MCF 10A (cell line): ENCODE measurements around the gene IFNW1. TPM values are rescaled to one million over a fixed set of nuclear protein-coding genes. Genes with fewer than 3 reads are reported as not detected.
"Not testable (repeated sequence)": the region's sequence is repeated elsewhere in the genome, so short reads cannot be mapped to it uniquely, and the experiment has no call there.

ENCODE experiments used
- BruUV-seq: library from RNA; stranded (reverse); fragments of 400-500 nt; replicated peaks from 2 replicates; lab custom pipeline; 2021; lab: Mats Ljungman, UMichigan
- CTCF ChIA-PET: fragments of 300-600 bp; sonication (Branson Sonifier 250); formaldehyde crosslinking; extraction: SDS; loops from one replicate; lab custom pipeline; 2021; ENCODE audit warnings: antibody characterized with exemption, inconsistent platforms; lab: Yijun Ruan, JAX
- POLR2A ChIA-PET: fragments of 300-600, 350-650 bp; sonication (Branson Sonifier 250); formaldehyde crosslinking; extraction: SDS; loops from one replicate; lab custom pipeline; 2020; ENCODE audit warnings: antibody characterized with exemption, inconsistent platforms; lab: Yijun Ruan, JAX
- DNase-seq: peaks from one replicate; pipeline ENCODE4 v3.0.0-alpha.2; 2018; ENCODE audit not compliant: unreplicated experiment
- H3K27ac Mint-ChIP-seq: one replicate; pipeline ENCODE4 v1.8.0; 2022; ENCODE audit warnings: mild to moderate bottlenecking, low read depth, mixed read lengths; ENCODE audit not compliant: unreplicated experiment
- H3K27me3 Mint-ChIP-seq: one replicate; pipeline ENCODE4 v1.8.0; 2022; ENCODE audit warnings: mixed read lengths; ENCODE audit not compliant: insufficient read depth, unreplicated experiment
- H3K36me3 Mint-ChIP-seq: one replicate; pipeline ENCODE4 v1.8.0; 2022; ENCODE audit warnings: mild to moderate bottlenecking, moderate library complexity, mixed read lengths; ENCODE audit not compliant: insufficient read depth, unreplicated experiment
- H3K4me1 Mint-ChIP-seq: one replicate; pipeline ENCODE4 v1.8.0; 2022; ENCODE audit warnings: mixed read lengths; ENCODE audit not compliant: insufficient read depth, unreplicated experiment
- H3K4me3 Mint-ChIP-seq: one replicate; pipeline ENCODE4 v1.8.0; 2022; ENCODE audit warnings: mild to moderate bottlenecking, moderate library complexity, mixed read lengths; ENCODE audit not compliant: unreplicated experiment
- H3K9me3 Mint-ChIP-seq: one replicate; pipeline ENCODE4 v1.8.0; 2022; ENCODE audit warnings: mixed read lengths; ENCODE audit not compliant: unreplicated experiment
- CTCF ChIP-seq: fragments of 200-600 bp; IDR thresholded peaks from one replicate; pipeline ENCODE4 v1.8.0; 2022; ENCODE audit warnings: antibody characterized with exemption, mild to moderate bottlenecking; ENCODE audit not compliant: unreplicated experiment
- intact Hi-C: fragments of 100-400 bp; cut with micrococcal nuclease; formaldehyde crosslinking; loops from 2 replicates; pipeline ENCODE4 v1.14.1; 2022
- total RNA-seq: library from RNA; stranded (reverse); gene quantifications from 2 replicates; pipeline ENCODE4 v1.2.3, GENCODE V29; 2022

The IFNW1 gene
- total RNA-seq, 1 experiment from 2014 or later = not detected

GRCh38 chr9:21137020-21137419 lies 4.6 kb downstream of the IFNW1 start:
- H3K27me3 Mint-ChIP-seq = peaks cover 30% of the 10 kb centered on the region
- DNase-seq = no peak
- no peak overlapping the region for H3K27ac Mint-ChIP-seq
- no peak for TF ChIP-seq CTCF
- intact Hi-C loops = no loop called here
- no peaks in the 10 kb centered on the region for H3K9me3 Mint-ChIP-seq
- no peaks in the 10 kb centered on the region for H3K4me1 Mint-ChIP-seq
- ChIA-PET CTCF (no interaction called here), POLR2A (no interaction called here)
- no peak overlapping the region for H3K4me3 Mint-ChIP-seq
- no TSS peak for BruUV-seq
- H3K36me3 Mint-ChIP-seq = no peaks in the 10 kb centered on the region

GRCh38 chr9:21135736-21136135 lies 5.9 kb downstream of the IFNW1 start:
- Mint-ChIP-seq H3K9me3 (no peaks in the 10 kb centered on the region), H3K4me1 (no peaks in the 10 kb centered on the region), H3K27ac (no peak overlapping the region), H3K36me3 (no peaks in the 10 kb centered on the region), H3K4me3 (no peak overlapping the region), H3K27me3 (peaks cover 30% of the 10 kb centered on the region)
- CTCF ChIA-PET = no interaction called here
- no TSS peak for BruUV-seq
- TF ChIP-seq CTCF = no peak
- DNase-seq = no peak
- POLR2A ChIA-PET = no interaction called here
- intact Hi-C loops = no loop called here

- intact Hi-C loops, H3K4me1 Mint-ChIP-seq, POLR2A ChIA-PET, BruUV-seq, DNase-seq, H3K4me3 Mint-ChIP-seq, H3K36me3 Mint-ChIP-seq, CTCF ChIA-PET, H3K9me3 Mint-ChIP-seq, H3K27ac Mint-ChIP-seq: not testable (repeated sequence)
- H3K27me3 Mint-ChIP-seq = peaks cover 11% of the 10 kb centered on the region
These were observed 13.4 kb downstream of the IFNW1 start for GRCh38 chr9:21128186-21128585.

GRCh38 chr9:21121595-21122251 lies 19.9 kb downstream of the IFNW1 start:
- H3K9me3 Mint-ChIP-seq = no peaks in the 10 kb centered on the region
- TF ChIP-seq CTCF = no peak
- no TSS peak for BruUV-seq
- CTCF ChIA-PET = no interaction called here
- H3K4me1 Mint-ChIP-seq = no peaks in the 10 kb centered on the region
- H3K36me3 Mint-ChIP-seq = no peaks in the 10 kb centered on the region
- intact Hi-C loops = no loop called here
- no peak overlapping the region for H3K27ac Mint-ChIP-seq
- H3K27me3 Mint-ChIP-seq = peaks cover 30% of the 10 kb centered on the region
- POLR2A ChIA-PET = no interaction called here
- no peak overlapping the region for H3K4me3 Mint-ChIP-seq
- no peak for DNase-seq

- Mint-ChIP-seq H3K4me3 (no peak overlapping the region), H3K4me1 (no peaks in the 10 kb centered on the region), H3K9me3 (no peaks in the 10 kb centered on the region), H3K27ac (no peak overlapping the region), H3K27me3 (peaks cover 36% of the 10 kb centered on the region), H3K36me3 (no peaks in the 10 kb centered on the region)
- DNase-seq = no peak
- intact Hi-C loops = no loop called here
- no peak for TF ChIP-seq CTCF
- POLR2A ChIA-PET = no interaction called here
- CTCF ChIA-PET = interaction anchor here (0.7 kb wide), 1 partner anchor 1279 kb away, joined by 3 read pairs; no protein-coding TSS in a partner anchor
- no TSS peak for BruUV-seq
These were observed 20.6 kb downstream of the IFNW1 start for GRCh38 chr9:21121079-21121478.
